OCI-LY3 (cell line): Measurements from ENCODE around the gene NLGN1.

Source experiments
- H2AFZ ChIP-seq: fragments of 200-600, 300-600 bp; shearing (Covaris generic); 2 replicates; pipeline ENCODE4 v1.6.0; 2014; ENCODE audit warnings: antibody characterized with exemption, low read depth, low read length
- H3K27ac ChIP-seq: fragments of 200-600, 300-600 bp; sonication (generic); 2 replicates; pipeline ENCODE4 v1.5.1; 2014; ENCODE audit warnings: mild to moderate bottlenecking, low read length, moderate library complexity, mixed read lengths
- H3K27me3 ChIP-seq: fragments of 200-600, 300-600 bp; sonication (generic); 2 replicates; pipeline ENCODE4 v1.6.1; 2014; ENCODE audit warnings: low read depth, low read length, mixed read lengths
- H3K36me3 ChIP-seq: fragments of 200-600, 300-600 bp; sonication (generic); replicated peaks from 2 replicates; pipeline ENCODE3; 2014; ENCODE audit warnings: low read depth, low read length, mixed read lengths
- H3K4me1 ChIP-seq: fragments of 300-600, 200-600 bp; sonication (generic); 2 replicates; pipeline ENCODE4 v1.6.1; 2014; ENCODE audit warnings: low read length, mixed read lengths
- H3K4me2 ChIP-seq: fragments of 200-600, 300-600 bp; sonication (generic); 2 replicates; pipeline ENCODE4 v1.6.1; 2014; ENCODE audit warnings: low read length, mixed read lengths
- H3K4me3 ChIP-seq: fragments of 300-600, 200-600 bp; sonication (generic); 2 replicates; pipeline ENCODE4 v1.5.1; 2014; ENCODE audit warnings: antibody characterized with exemption, mild to moderate bottlenecking, low read length, moderate library complexity
- H3K79me2 ChIP-seq: fragments of 300-600, 200-600 bp; shearing (Covaris generic); 2 replicates; pipeline ENCODE4 v1.6.1; 2014; ENCODE audit warnings: mild to moderate bottlenecking, low read length, mixed read lengths
- H3K9ac ChIP-seq: fragments of 300-600, 200-600 bp; shearing (Covaris generic); 2 replicates; pipeline ENCODE4 v1.6.0; 2014; ENCODE audit warnings: mild to moderate bottlenecking, low read length, moderate library complexity
- H3K9me3 ChIP-seq: fragments of 200-600, 300-600 bp; shearing (Covaris generic); 2 replicates; pipeline ENCODE4 v1.6.1; 2014; ENCODE audit warnings: low read length, mixed read lengths; ENCODE audit not compliant: insufficient read depth
- H4K20me1 ChIP-seq: fragments of 200-600, 300-600 bp; sonication (generic); 2 replicates; pipeline ENCODE4 v1.6.1; 2016; ENCODE audit warnings: low read length, mixed read lengths; ENCODE audit not compliant: insufficient read depth
- EZH2phosphoT487 ChIP-seq: fragments of 200-600 bp; shearing (Covaris generic); IDR thresholded peaks from 2 replicates; pipeline ENCODE4 v1.6.1; 2018; ENCODE audit warnings: antibody characterized with exemption, mixed run types, low read depth
- TF ChIP-seq, protein P1 (sequence below): fragments of 200-600, 300-600 bp; sonication (generic); IDR thresholded peaks from 2 replicates; pipeline ENCODE4 v1.5.1; 2014; ENCODE audit warnings: antibody characterized with exemption, low read length, low read depth

Gene NLGN1

DNA sequence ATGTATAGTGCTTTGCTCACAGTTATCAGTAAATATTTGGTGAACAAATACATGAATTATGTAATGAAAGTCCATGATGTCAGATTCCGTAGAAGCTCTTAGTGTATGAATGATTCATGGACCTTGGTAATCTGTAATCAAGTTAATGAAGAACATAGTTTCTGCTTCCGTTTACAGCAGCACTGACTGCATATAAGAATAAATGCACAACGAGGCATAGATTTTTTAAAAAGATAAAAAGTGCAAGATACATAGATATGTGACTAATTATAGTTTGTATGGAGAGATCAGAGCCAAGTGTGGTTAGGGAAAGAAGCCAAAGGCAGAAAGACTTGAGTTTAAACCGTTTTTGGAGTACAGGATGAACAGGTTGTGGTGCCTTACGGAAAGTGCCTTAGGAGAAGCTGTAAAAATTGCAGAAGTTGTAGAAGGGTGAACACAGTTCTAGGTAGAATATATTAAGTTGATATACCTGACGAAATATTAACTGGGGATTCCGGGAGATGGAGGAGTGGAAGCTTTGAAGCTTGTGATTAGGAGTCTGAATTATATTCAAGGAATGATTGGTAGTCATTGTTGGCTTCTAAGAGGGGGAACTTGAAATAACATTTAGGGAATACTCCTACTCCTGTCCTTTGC, 293.1 kb downstream of the NLGN1 start:
- Histone ChIP-seq H2AFZ (0 out of 2 replicates have a peak overlapping the region, but pooled peaks have one; percentile 31), H3K79me2 (no peaks in the 10 kb centered on the region), H3K4me3 (no peak overlapping the region), H4K20me1 (no peaks in the 10 kb centered on the region), H3K4me1 (no peaks in the 10 kb centered on the region), H3K4me2 (no peak overlapping the region), H3K9me3 (no peaks in the 10 kb centered on the region), H3K27ac (no peak overlapping the region), H3K36me3 (no peaks in the 10 kb centered on the region), H3K27me3 (no peaks in the 10 kb centered on the region), H3K9ac (no peak overlapping the region)
- no peak for TF ChIP-seq EZH2phosphoT487
- TF ChIP-seq, protein P1, sequence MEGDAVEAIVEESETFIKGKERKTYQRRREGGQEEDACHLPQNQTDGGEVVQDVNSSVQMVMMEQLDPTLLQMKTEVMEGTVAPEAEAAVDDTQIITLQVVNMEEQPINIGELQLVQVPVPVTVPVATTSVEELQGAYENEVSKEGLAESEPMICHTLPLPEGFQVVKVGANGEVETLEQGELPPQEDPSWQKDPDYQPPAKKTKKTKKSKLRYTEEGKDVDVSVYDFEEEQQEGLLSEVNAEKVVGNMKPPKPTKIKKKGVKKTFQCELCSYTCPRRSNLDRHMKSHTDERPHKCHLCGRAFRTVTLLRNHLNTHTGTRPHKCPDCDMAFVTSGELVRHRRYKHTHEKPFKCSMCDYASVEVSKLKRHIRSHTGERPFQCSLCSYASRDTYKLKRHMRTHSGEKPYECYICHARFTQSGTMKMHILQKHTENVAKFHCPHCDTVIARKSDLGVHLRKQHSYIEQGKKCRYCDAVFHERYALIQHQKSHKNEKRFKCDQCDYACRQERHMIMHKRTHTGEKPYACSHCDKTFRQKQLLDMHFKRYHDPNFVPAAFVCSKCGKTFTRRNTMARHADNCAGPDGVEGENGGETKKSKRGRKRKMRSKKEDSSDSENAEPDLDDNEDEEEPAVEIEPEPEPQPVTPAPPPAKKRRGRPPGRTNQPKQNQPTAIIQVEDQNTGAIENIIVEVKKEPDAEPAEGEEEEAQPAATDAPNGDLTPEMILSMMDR = no peak

DNA sequence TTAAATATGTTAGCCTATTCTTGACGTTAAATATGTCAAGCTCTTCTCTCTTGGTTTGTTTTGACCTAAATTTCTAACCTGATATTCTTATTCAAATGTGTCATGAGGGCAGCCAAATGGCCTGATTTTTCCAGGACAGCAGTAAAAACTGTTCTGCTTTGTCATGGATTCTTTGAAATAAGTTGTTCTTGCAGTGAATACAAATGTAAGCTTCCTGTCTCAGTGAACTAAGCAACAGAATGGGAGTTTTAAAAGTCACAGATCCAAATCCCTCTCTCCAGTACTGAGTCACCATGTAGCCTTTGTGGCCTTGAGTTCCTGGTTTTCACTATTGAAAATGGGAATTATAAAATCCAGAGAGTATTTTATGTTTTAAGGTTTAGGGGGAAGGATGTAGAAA, 301.8 kb downstream of the NLGN1 start:
- TF ChIP-seq, protein P1 = no peak
- TF ChIP-seq EZH2phosphoT487 = no peak
- Histone ChIP-seq H3K4me2 (no peak overlapping the region), H3K4me1 (no peaks in the 10 kb centered on the region)

DNA sequence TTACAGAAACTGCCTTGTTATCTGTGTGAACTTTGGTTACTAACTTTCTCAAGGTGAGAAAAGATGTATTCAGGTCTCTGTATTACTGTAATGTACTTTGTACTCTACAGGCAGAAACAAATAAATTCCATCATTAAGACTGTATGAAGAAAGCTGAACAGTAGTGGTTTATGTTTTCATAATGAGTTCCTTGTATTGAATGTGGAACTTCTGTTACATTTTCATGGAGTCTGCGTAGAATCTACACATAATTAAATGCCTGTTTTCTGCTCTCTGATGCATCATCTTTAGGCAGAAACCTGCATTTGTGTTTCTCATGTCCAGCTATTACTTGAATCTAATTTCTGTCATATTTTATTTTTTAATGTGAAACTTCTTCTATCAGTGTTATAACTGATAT, 302.8 kb downstream of the NLGN1 start:
- Histone ChIP-seq H3K36me3 (no peaks in the 10 kb centered on the region), H3K9me3 (no peaks in the 10 kb centered on the region), H3K27ac (no peak overlapping the region), H3K9ac (no peak overlapping the region), H3K4me2 (no peak overlapping the region), H2AFZ (no peak overlapping the region), H4K20me1 (no peaks in the 10 kb centered on the region), H3K27me3 (no peaks in the 10 kb centered on the region), H3K4me1 (no peaks in the 10 kb centered on the region), H3K4me3 (no peak overlapping the region), H3K79me2 (no peaks in the 10 kb centered on the region)
- no peak for TF ChIP-seq EZH2phosphoT487
- TF ChIP-seq, protein P1 = no peak

More for the DNA sequence above, 301.8 kb downstream of the NLGN1 start:
- H3K9ac ChIP-seq = no peak overlapping the region
- H3K36me3 ChIP-seq = no peaks in the 10 kb centered on the region
- H4K20me1 ChIP-seq = no peaks in the 10 kb centered on the region
- no peak overlapping the region for H3K4me3 ChIP-seq
- H3K9me3 ChIP-seq = no peaks in the 10 kb centered on the region
- no peaks in the 10 kb centered on the region for H3K27me3 ChIP-seq
- no peaks in the 10 kb centered on the region for H3K79me2 ChIP-seq
- H2AFZ ChIP-seq = no peak overlapping the region
- no peak overlapping the region for H3K27ac ChIP-seq

DNA sequence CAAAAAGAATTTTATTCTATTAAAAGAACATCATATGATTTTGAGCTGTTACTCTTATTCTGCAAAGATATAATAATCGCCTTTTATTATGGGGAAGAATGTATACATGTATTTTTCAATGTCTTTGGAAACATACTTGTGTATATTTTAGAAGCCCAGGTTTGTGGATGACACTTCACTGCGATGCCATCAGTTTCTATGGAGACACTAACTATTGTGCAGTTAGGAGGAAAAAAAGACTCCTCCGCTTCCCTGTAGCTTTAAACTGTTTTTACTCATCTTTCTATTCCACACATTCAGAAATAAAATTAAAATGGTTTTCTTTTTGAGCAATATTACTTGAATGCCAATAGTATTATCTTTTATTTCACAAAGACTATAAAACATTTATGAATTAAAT, 305.0 kb downstream of the NLGN1 start:
- no peak overlapping the region for H3K4me3 ChIP-seq
- H3K27me3 ChIP-seq = no peaks in the 10 kb centered on the region
- no peak overlapping the region for H3K4me2 ChIP-seq
- no peaks in the 10 kb centered on the region for H3K4me1 ChIP-seq
- no peaks in the 10 kb centered on the region for H3K36me3 ChIP-seq
- H2AFZ ChIP-seq = no peak overlapping the region
- no peaks in the 10 kb centered on the region for H3K79me2 ChIP-seq
- H4K20me1 ChIP-seq = no peaks in the 10 kb centered on the region
- no peak overlapping the region for H3K27ac ChIP-seq
- no peaks in the 10 kb centered on the region for H3K9me3 ChIP-seq
- no peak overlapping the region for H3K9ac ChIP-seq
- TF ChIP-seq, protein P1 = no peak
- no peak for TF ChIP-seq EZH2phosphoT487
